Smooth muscle cell (in vitro differentiated cells): ENCODE results near the gene DIPK1C. TPM values are rescaled to one million over a fixed set of nuclear protein-coding genes. Genes with fewer than 3 reads are reported as not detected.

Source experiments
- DNase-seq: peaks from one replicate; lab custom pipeline; 2025; ENCODE audit not compliant: unreplicated experiment; lab: John Stamatoyannopoulos, UW
- H2AFZ ChIP-seq: fragments of 200-600 bp; sonication (generic); 2 replicates; pipeline ENCODE4 v1.6.0; 2016; ENCODE audit warnings: antibody characterized with exemption, low read depth, mild to moderate bottlenecking
- H3F3A ChIP-seq: fragments of 200-600 bp; sonication (generic); 2 replicates; pipeline ENCODE4 v1.6.0; 2017; ENCODE audit warnings: antibody characterized with exemption, low read depth
- H3K27ac ChIP-seq: fragments of 200-600 bp; sonication (generic); 2 replicates; pipeline ENCODE4 v1.5.1; 2016; ENCODE audit warnings: low read depth, mild to moderate bottlenecking
- H3K27me3 ChIP-seq: fragments of 200-600 bp; sonication (generic); 2 replicates; pipeline ENCODE4 v1.6.1; 2016; ENCODE audit warnings: low read depth, mild to moderate bottlenecking
- H3K36me3 ChIP-seq: fragments of 200-600 bp; sonication (generic); 2 replicates; pipeline ENCODE4 v1.5.1; 2016; ENCODE audit warnings: low read depth
- H3K4me1 ChIP-seq: fragments of 200-600 bp; sonication (generic); 2 replicates; pipeline ENCODE4 v1.5.1; 2016; ENCODE audit warnings: low read depth
- H3K4me2 ChIP-seq: fragments of 200-600 bp; sonication (generic); 2 replicates; pipeline ENCODE4 v1.6.0; 2016; ENCODE audit warnings: mild to moderate bottlenecking
- H3K4me3 ChIP-seq: fragments of 200-600 bp; sonication (generic); 2 replicates; pipeline ENCODE4 v1.5.1; 2016; ENCODE audit warnings: mild to moderate bottlenecking
- H3K79me2 ChIP-seq: fragments of 200-600 bp; sonication (generic); 2 replicates; pipeline ENCODE4 v1.6.0; 2016; ENCODE audit warnings: low read depth, mild to moderate bottlenecking
- H3K9ac ChIP-seq: fragments of 200-600 bp; sonication (generic); 2 replicates; pipeline ENCODE4 v1.6.0; 2016; ENCODE audit warnings: low read depth
- H3K9me3 ChIP-seq: fragments of 200-600 bp; sonication (generic); replicated peaks from 2 replicates; pipeline ENCODE4 v1.5.1; 2016; ENCODE audit warnings: low read depth
- H4K20me1 ChIP-seq: fragments of 200-600 bp; sonication (generic); 2 replicates; pipeline ENCODE4 v1.6.0; 2016; ENCODE audit warnings: low read depth
- WGBS: methylation state at CpG from one replicate; pipeline ENCODE4 v1.1.7; 2016; ENCODE audit warnings: low lambda C conversion rate; 5-methylcytosine and 5-hydroxymethylcytosine counted together
- polyA plus RNA-seq: library from polyadenylated mRNA; unstranded; fragments of >200 nt; fragmentation: Nextera tagmentation; extraction: Ambion mirVana; gene quantifications from 2 replicates; pipeline ENCODE4 v1.2.1, GENCODE V29; 2016
- total RNA-seq: library from RNA; depleted of rRNA; stranded (reverse); fragments of >200 nt; gene quantifications from 2 replicates; pipeline ENCODE4 v1.2.3, GENCODE V29; 2014
- TF ChIP-seq, protein P1 (sequence below): fragments of 200-600 bp; sonication (generic); IDR thresholded peaks from 2 replicates; pipeline ENCODE4 v1.5.1; 2017; ENCODE audit warnings: borderline replicate concordance, mild to moderate bottlenecking, antibody characterized with exemption; ENCODE audit not compliant: insufficient read depth, poor library complexity, severe bottlenecking

The DIPK1C gene
- total and polyA plus RNA-seq, 2 experiments from 2014 or later = not detected

DNA sequence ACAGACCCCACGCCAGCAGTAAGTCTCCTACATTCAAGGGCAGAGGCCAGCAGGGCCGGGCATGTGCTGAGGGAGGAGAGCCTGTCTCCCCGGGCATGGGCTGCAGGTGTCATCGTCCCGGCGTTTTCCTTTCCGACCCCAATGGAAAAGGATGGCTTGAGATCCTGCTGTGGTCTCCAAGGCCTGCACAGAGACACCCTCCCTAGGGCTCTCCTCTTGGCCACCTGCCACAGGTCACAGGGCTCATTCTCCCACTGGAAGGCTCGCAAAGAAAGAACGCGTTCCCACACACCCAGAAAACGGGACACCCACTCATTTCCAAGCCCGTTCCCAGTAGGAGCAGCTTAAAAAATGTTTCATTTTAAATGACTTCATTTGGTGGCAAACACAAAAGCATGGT is 41.0 kb downstream of the DIPK1C start:
- Histone ChIP-seq H2AFZ (no peak overlapping the region), H4K20me1 (no peaks in the 10 kb centered on the region), H3F3A (no peaks in the 10 kb centered on the region), H3K27me3 (peaks cover 6% of the 10 kb centered on the region), H3K4me2 (no peak overlapping the region), H3K79me2 (no peaks in the 10 kb centered on the region), H3K4me1 (no peaks in the 10 kb centered on the region), H3K4me3 (no peak overlapping the region), H3K27ac (no peak overlapping the region), H3K9ac (no peak overlapping the region), H3K9me3 (no peaks in the 10 kb centered on the region), H3K36me3 (no peaks in the 10 kb centered on the region)
- TF ChIP-seq, protein P1, sequence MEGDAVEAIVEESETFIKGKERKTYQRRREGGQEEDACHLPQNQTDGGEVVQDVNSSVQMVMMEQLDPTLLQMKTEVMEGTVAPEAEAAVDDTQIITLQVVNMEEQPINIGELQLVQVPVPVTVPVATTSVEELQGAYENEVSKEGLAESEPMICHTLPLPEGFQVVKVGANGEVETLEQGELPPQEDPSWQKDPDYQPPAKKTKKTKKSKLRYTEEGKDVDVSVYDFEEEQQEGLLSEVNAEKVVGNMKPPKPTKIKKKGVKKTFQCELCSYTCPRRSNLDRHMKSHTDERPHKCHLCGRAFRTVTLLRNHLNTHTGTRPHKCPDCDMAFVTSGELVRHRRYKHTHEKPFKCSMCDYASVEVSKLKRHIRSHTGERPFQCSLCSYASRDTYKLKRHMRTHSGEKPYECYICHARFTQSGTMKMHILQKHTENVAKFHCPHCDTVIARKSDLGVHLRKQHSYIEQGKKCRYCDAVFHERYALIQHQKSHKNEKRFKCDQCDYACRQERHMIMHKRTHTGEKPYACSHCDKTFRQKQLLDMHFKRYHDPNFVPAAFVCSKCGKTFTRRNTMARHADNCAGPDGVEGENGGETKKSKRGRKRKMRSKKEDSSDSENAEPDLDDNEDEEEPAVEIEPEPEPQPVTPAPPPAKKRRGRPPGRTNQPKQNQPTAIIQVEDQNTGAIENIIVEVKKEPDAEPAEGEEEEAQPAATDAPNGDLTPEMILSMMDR = no peak
- WGBS = 86% methylated on average over 12 of the region's 12 CpGs
- no peak for DNase-seq

DNA sequence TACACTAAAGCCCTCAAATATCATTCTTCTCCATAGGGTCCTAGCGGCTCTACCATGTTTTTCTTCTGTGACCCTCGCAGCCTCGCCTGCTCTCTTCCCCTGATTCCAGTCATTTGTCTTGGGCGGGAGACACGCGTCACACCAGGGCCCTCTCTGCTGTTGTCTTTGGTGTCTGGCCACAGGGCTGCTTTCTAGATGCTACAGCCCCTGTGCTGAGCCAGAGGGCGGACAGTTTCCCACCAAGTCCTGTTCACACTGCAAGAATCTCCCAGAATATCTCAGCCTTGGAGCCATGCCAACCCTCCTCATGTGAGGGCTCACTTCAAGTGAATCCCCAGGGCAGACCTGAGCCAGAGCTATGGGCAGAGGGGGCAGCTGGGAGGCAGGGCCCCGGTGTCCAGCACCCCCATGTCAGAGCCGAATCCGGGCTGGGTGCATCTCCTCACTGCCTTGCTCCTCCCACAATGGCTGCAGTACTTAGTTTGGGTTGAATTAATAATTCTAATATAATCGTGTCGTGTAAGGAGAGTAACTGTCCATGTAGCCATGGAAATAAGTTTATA is 42.1 kb downstream of the DIPK1C start:
- H3K9ac ChIP-seq = no peak overlapping the region
- TF ChIP-seq, protein P1 = no peak
- no peak overlapping the region for H3K4me3 ChIP-seq
- DNase-seq = no peak
- no peaks in the 10 kb centered on the region for H3K79me2 ChIP-seq
- no peaks in the 10 kb centered on the region for H3K9me3 ChIP-seq
- H3K36me3 ChIP-seq = no peaks in the 10 kb centered on the region
- no peak overlapping the region for H3K27ac ChIP-seq
- no peak overlapping the region for H2AFZ ChIP-seq
- no peak overlapping the region for H3K4me2 ChIP-seq
- no peaks in the 10 kb centered on the region for H3F3A ChIP-seq
- H3K4me1 ChIP-seq = no peaks in the 10 kb centered on the region
- H3K27me3 ChIP-seq = peaks cover 13% of the 10 kb centered on the region
- no peaks in the 10 kb centered on the region for H4K20me1 ChIP-seq
- 91% methylated on average over 12 of the region's 12 CpGs for WGBS

DNA sequence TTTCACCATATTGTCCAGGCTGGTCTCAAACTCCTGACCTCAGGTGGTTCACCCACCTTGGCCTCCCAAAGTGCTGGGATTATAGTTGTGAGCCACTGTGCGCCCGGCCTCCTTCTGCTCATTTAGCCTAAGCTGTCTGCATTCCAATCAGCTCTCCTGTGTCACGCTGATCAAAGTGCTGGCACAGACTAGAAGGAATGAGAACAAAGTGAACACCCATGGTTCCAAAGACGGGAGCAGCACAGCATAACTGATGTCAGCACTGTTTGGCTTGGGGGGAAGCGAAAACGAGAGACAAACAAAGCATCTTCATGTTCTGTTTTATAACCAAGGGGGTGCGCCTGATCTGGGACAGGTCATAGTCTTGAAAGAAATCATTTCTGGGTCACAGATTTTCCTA is 43.3 kb downstream of the DIPK1C start:
- H3K27me3 ChIP-seq = peaks cover 13% of the 10 kb centered on the region

More for the DNA sequence above, 43.3 kb downstream of the DIPK1C start:
- Histone ChIP-seq H3K4me2 (no peak overlapping the region), H3K36me3 (no peaks in the 10 kb centered on the region), H4K20me1 (no peaks in the 10 kb centered on the region), H3K27ac (no peak overlapping the region), H3K9ac (no peak overlapping the region), H3K4me3 (no peak overlapping the region), H3K79me2 (no peaks in the 10 kb centered on the region), H3F3A (no peaks in the 10 kb centered on the region), H2AFZ (no peak overlapping the region), H3K9me3 (no peaks in the 10 kb centered on the region), H3K4me1 (no peaks in the 10 kb centered on the region)
- WGBS = 95% methylated on average over 7 of the region's 7 CpGs
- TF ChIP-seq, protein P1 = no peak
- DNase-seq = no peak
